ENCODE data around the gene FERMT3.

The FERMT3 gene

GRCh38 chr11:64180891-64181290 lies 25.6 kb upstream of the FERMT3 start:
- no peak overlapping the region for H3K4me3 ChIP-seq (ENCODE audit: low read length)
- no peak for DNase-seq (ENCODE audit: low read depth)
- TF ChIP-seq CTCF (IDR thresholded peaks at IDR 0.05; ENCODE audit: insufficient read depth, low read depth, low read length, missing control alignments) = no peak

GRCh38 chr11:64181506-64182411 lies 24.8 kb upstream of the FERMT3 start:
- peak; percentile 92 for DNase-seq (ENCODE audit: low read depth)
- no peak overlapping the region for H3K4me3 ChIP-seq (ENCODE audit: low read length)
- TF ChIP-seq CTCF (IDR thresholded peaks at IDR 0.05; ENCODE audit: insufficient read depth, low read depth, low read length, missing control alignments) = no peak

- H3K4me3 ChIP-seq (ENCODE audit: low read length) = no peak overlapping the region
- TF ChIP-seq CTCF (IDR thresholded peaks at IDR 0.05; ENCODE audit: insufficient read depth, low read depth, low read length, missing control alignments) = no peak
- no peak for DNase-seq (ENCODE audit: low read depth)
Measured at GRCh38 chr11:64183890-64184289, 22.6 kb upstream of the FERMT3 start.

- peak; percentile 69 for DNase-seq (ENCODE audit: low read depth)
- H3K4me3 ChIP-seq (ENCODE audit: low read length) = peak overlapping the region; percentile 65
- peak; percentile 31 for TF ChIP-seq CTCF (IDR thresholded peaks at IDR 0.05; ENCODE audit: insufficient read depth, low read depth, low read length, missing control alignments)
Measured at GRCh38 chr11:64185175-64185692, 21.3 kb upstream of the FERMT3 start.

- H3K4me3 ChIP-seq (ENCODE audit: low read length) = peak within 1 kb of the TSS; percentile 65
- TF ChIP-seq CTCF (IDR thresholded peaks at IDR 0.05; ENCODE audit: insufficient read depth, low read depth, low read length, missing control alignments) = peak; percentile 55
- DNase-seq (ENCODE audit: low read depth) = peak; percentile 100
Measured at GRCh38 chr11:64185693-64186491, 20.6 kb upstream of the FERMT3 start, which contains the start of gene STIP1. Gene STIP1 (plus strand): TSS chr11:64186171. CDS start chr11:64186262, 91 bp downstream.

GRCh38 chr11:64186492-64187165 lies 19.9 kb upstream of the FERMT3 start:
- H3K4me3 ChIP-seq (ENCODE audit: low read length) = no peak overlapping the region
- DNase-seq (ENCODE audit: low read depth) = peak; percentile 18
- no peak for TF ChIP-seq CTCF (IDR thresholded peaks at IDR 0.05; ENCODE audit: insufficient read depth, low read depth, low read length, missing control alignments)
